CD14-positive monocyte (primary cell): ENCODE results near the gene GLB1L. TPM values are rescaled to one million over a fixed set of nuclear protein-coding genes. Genes with fewer than 3 reads are reported as not detected.

Source experiments
- DNase-seq, 3 donors: peaks; one replicate each; pipeline ENCODE4 v3.0.0-alpha.2; 2011 to 2022
- H2AFZ ChIP-seq: 2 replicates; pipeline ENCODE4 v1.6.0; 2012; ENCODE audit warnings: mild to moderate bottlenecking, low read depth, low read length, inconsistent platforms; ENCODE audit not compliant: insufficient read depth, poor library complexity, severe bottlenecking
- H3K27ac ChIP-seq, 2 donors: 1 replicate in 1 of 2; 2 replicates in 1 of 2; pipeline ENCODE4 v1.5.1; 2012 to 2013; ENCODE audit warnings: low read length in 2 of 2, control low read depth in 1 of 2, inconsistent platforms in 1 of 2, low read depth in 1 of 2, mild to moderate bottlenecking in 1 of 2
- H3K27me3 ChIP-seq, 2 donors: one replicate each; pipeline versions ENCODE4 v1.6.0 to v1.6.1; 2011 to 2013; ENCODE audit warnings: low read length in 2 of 2; ENCODE audit not compliant: control insufficient read depth in 2 of 2, insufficient read depth in 2 of 2
- H3K36me3 ChIP-seq, 2 donors: replicated peaks in 1 of 2; 1 replicate in 1 of 2; 2 replicates in 1 of 2; pipeline versions ENCODE4 v1.5.1 to v1.6.1; 2012 to 2013; ENCODE audit warnings: low read length in 2 of 2, control low read depth in 1 of 2, inconsistent platforms in 1 of 2, mild to moderate bottlenecking in 1 of 2; ENCODE audit not compliant: insufficient read depth in 2 of 2, control insufficient read depth in 1 of 2
- H3K4me1 ChIP-seq, 2 donors: 1 replicate in 1 of 2; 2 replicates in 1 of 2; pipeline versions ENCODE4 v1.5.1 to v1.6.1; 2012 to 2013; ENCODE audit warnings: low read length in 2 of 2, control low read depth in 1 of 2, inconsistent platforms in 1 of 2, mild to moderate bottlenecking in 1 of 2, moderate library complexity in 1 of 2; ENCODE audit not compliant: insufficient read depth in 2 of 2, control insufficient read depth in 1 of 2
- H3K4me2 ChIP-seq: replicated peaks from 2 replicates; pipeline ENCODE3; 2012; ENCODE audit warnings: low read length, moderate library complexity, mild to moderate bottlenecking; ENCODE audit not compliant: poor library complexity, severe bottlenecking; ENCODE audit errors: extremely low read depth
- H3K4me3 ChIP-seq, 3 experiments: fragments of 200-600 bp in 1 of 3; sonication (generic) in 1 of 3; replicated peaks in 1 of 3; 1 replicate in 2 of 3; 2 replicates in 1 of 3; pipeline ENCODE4 v1.5.1; 2011 to 2013; ENCODE audit warnings: low read length in 3 of 3, mild to moderate bottlenecking in 3 of 3, control low read depth in 2 of 3, low read depth in 2 of 3, inconsistent platforms in 1 of 3, moderate library complexity in 1 of 3
- H3K79me2 ChIP-seq: 2 replicates; pipeline ENCODE4 v1.6.0; 2012; ENCODE audit warnings: mild to moderate bottlenecking, control low read depth, inconsistent platforms, low read length, moderate library complexity; ENCODE audit not compliant: insufficient read depth
- H3K9ac ChIP-seq: 2 replicates; pipeline ENCODE4 v1.6.0; 2017; ENCODE audit warnings: low read length, mild to moderate bottlenecking; ENCODE audit not compliant: insufficient read depth, poor library complexity, severe bottlenecking
- H3K9me3 ChIP-seq, 2 donors: replicated peaks in 1 of 2; 1 replicate in 1 of 2; 2 replicates in 1 of 2; pipeline versions ENCODE4 v1.5.1 to v1.6.1; 2012 to 2013; ENCODE audit warnings: low read length in 2 of 2, control low read depth in 1 of 2; ENCODE audit not compliant: control insufficient read depth in 1 of 2, insufficient read depth in 1 of 2
- H4K20me1 ChIP-seq: 2 replicates; pipeline ENCODE4 v1.6.0; 2012; ENCODE audit warnings: mild to moderate bottlenecking, low read length, control low read depth, moderate library complexity; ENCODE audit not compliant: insufficient read depth
- H3K27ac Mint-ChIP-seq, 7 donors: one replicate each; pipeline ENCODE4 v1.8.0; 2020; ENCODE audit warnings: mild to moderate bottlenecking in 7 of 7, mixed read lengths in 7 of 7, moderate library complexity in 6 of 7, inconsistent platforms in 2 of 7
- H3K27me3 Mint-ChIP-seq, 3 donors: one replicate each; pipeline ENCODE4 v1.8.0; 2021 to 2022; ENCODE audit warnings: low read depth in 3 of 3, mild to moderate bottlenecking in 3 of 3, mixed read lengths in 3 of 3, moderate library complexity in 3 of 3, inconsistent platforms in 1 of 3
- H3K36me3 Mint-ChIP-seq, 2 donors: one replicate each; pipeline ENCODE4 v1.8.0; 2020; ENCODE audit warnings: mixed read lengths in 2 of 2, inconsistent platforms in 1 of 2, mild to moderate bottlenecking in 1 of 2
- H3K4me1 Mint-ChIP-seq: one replicate; pipeline ENCODE4 v1.8.0; 2020; ENCODE audit warnings: mild to moderate bottlenecking, mixed read lengths
- H3K4me3 Mint-ChIP-seq, 2 donors: one replicate each; pipeline ENCODE4 v1.8.0; 2020; ENCODE audit warnings: mild to moderate bottlenecking in 2 of 2, mixed read lengths in 2 of 2, moderate library complexity in 1 of 2
- H3K9me3 Mint-ChIP-seq, 7 donors: one replicate each; pipeline ENCODE4 v1.8.0; 2020 to 2022; ENCODE audit warnings: mixed read lengths in 7 of 7, mild to moderate bottlenecking in 6 of 7, moderate library complexity in 6 of 7, inconsistent platforms in 2 of 7
- WGBS: methylation state at CpG from one replicate; pipeline ENCODE4 v1.1.5; 2013; ENCODE audit warnings: missing lambda C conversion rate; ENCODE audit not compliant: insufficient coverage; 5-methylcytosine and 5-hydroxymethylcytosine counted together
- intact Hi-C, 2 donors: fragments of 100-400 bp; cut with micrococcal nuclease; formaldehyde crosslinking; loops; one replicate each; pipeline versions ENCODE4 v1.15.0 to v1.15.1; 2023
- polyA plus RNA-seq, 3 donors: library from polyadenylated mRNA; depleted of rRNA in 1 of 3; unstranded in 2 of 3; stranded (reverse) in 1 of 3; fragments of 300-500 nt in 2 of 3; fragments of >200 nt in 1 of 3; fragmentation: Illumina TruSeq in 2 of 3; gene quantifications; 1 replicate in 2 of 3; 2 replicates in 1 of 3; pipeline ENCODE4 v1.2.3, GENCODE V29; 2012 to 2021
- TF ChIP-seq, protein P1 (sequence below): fragments of 200-600 bp; IDR thresholded peaks from one replicate; pipeline ENCODE4 v1.8.0; 2022; ENCODE audit warnings: antibody characterized with exemption, mild to moderate bottlenecking

Gene GLB1L
- polyA plus RNA-seq, 3 donors = 4.0 to 11.7 (median 7.7) TPM

- Mint-ChIP-seq H3K4me1 (peaks cover 13% of the 10 kb centered on the region), H3K36me3 (peaks cover 72 to 75% of the 10 kb centered on the region in 2 donors), H3K27me3 (no peaks in the 10 kb centered on the region), H3K9me3 (peaks cover 0 to 2% (median 0%) of the 10 kb centered on the region in 7 donors), H3K27ac (no peak overlapping the region), H3K4me3 (no peak overlapping the region)
- H3K9ac ChIP-seq = no peak overlapping the region
- peaks cover 66 to 78% of the 10 kb centered on the region in 2 donors for H3K36me3 ChIP-seq
- H4K20me1 ChIP-seq = peaks cover 4% of the 10 kb centered on the region
- TF ChIP-seq, protein P1, sequence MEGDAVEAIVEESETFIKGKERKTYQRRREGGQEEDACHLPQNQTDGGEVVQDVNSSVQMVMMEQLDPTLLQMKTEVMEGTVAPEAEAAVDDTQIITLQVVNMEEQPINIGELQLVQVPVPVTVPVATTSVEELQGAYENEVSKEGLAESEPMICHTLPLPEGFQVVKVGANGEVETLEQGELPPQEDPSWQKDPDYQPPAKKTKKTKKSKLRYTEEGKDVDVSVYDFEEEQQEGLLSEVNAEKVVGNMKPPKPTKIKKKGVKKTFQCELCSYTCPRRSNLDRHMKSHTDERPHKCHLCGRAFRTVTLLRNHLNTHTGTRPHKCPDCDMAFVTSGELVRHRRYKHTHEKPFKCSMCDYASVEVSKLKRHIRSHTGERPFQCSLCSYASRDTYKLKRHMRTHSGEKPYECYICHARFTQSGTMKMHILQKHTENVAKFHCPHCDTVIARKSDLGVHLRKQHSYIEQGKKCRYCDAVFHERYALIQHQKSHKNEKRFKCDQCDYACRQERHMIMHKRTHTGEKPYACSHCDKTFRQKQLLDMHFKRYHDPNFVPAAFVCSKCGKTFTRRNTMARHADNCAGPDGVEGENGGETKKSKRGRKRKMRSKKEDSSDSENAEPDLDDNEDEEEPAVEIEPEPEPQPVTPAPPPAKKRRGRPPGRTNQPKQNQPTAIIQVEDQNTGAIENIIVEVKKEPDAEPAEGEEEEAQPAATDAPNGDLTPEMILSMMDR = no peak
- intact Hi-C loops = no loop called here
- peaks cover 10 to 11% of the 10 kb centered on the region in 2 donors for H3K4me1 ChIP-seq
- no peak overlapping the region for H2AFZ ChIP-seq
- H3K4me3 ChIP-seq = no peak overlapping the region
- no peaks in the 10 kb centered on the region for H3K27me3 ChIP-seq
- no peak overlapping the region for H3K27ac ChIP-seq
- H3K79me2 ChIP-seq = peaks cover 5% of the 10 kb centered on the region
- DNase-seq = no peak
- 96% methylated on average over 3 of the region's 3 CpGs for WGBS
- no peaks in the 10 kb centered on the region for H3K9me3 ChIP-seq
- H3K4me2 ChIP-seq = no peak overlapping the region
Observed at GRCh38 chr2:219234331-219234730, 10.9 kb downstream of the GLB1L start.

DNA sequence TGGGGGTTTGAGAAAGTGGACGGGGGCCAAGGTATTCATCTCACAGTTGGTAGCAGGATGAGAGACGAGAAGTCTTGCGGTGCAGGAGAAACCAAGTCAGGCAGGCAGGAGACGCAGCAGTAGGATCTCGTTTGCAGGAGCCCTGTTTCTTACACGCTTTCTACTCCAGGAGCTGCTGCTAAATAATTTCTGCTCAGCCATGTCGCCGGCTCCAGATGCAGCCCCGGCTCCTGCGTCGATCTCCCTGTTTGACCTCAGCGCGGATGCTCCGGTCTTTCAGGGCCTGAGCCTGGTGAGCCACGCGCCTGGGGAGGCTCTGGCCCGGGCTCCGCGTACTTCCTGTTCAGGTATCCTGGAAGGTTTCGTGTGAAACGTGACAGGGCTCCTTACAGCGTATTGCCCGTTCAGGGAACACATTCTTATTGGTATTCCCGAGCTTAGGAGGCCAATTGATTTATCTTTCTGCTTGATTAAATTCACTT is 15.1 kb downstream of the GLB1L start:
- intact Hi-C loops = loop anchor here in 1 of 2 donors (2.0 kb wide), 1 partner anchor 19 kb away; no protein-coding TSS in a partner anchor
- H3K9me3 ChIP-seq = no peaks in the 10 kb centered on the region
- H4K20me1 ChIP-seq = peaks cover 45% of the 10 kb centered on the region
- peak overlapping the region; percentile 80 to 89 (median 81) for H3K4me3 ChIP-seq
- Mint-ChIP-seq H3K4me3 (peak overlapping the region; percentile 95 to 98), H3K9me3 (peaks cover 0 to 5% (median 0%) of the 10 kb centered on the region in 7 donors), H3K27ac (peak overlapping the region; percentile 88 to 99 (median 96)), H3K4me1 (peaks cover 45% of the 10 kb centered on the region), H3K27me3 (peaks cover 14 to 22% (median 16%) of the 10 kb centered on the region in 3 donors), H3K36me3 (peaks cover 54 to 63% of the 10 kb centered on the region in 2 donors)
- peak in 2 of 3 donors; percentile 47 to 54 for DNase-seq
- under 1% methylated on average over 24 of the region's 24 CpGs for WGBS
- H3K9ac ChIP-seq = peak overlapping the region; percentile 89
- peak overlapping the region; percentile 96 for H3K4me2 ChIP-seq
- peaks cover 27% of the 10 kb centered on the region for H3K79me2 ChIP-seq
- H3K36me3 ChIP-seq = peaks cover 32 to 48% of the 10 kb centered on the region in 2 donors
- H3K27ac ChIP-seq = peak overlapping the region; percentile 67 to 86
- TF ChIP-seq, protein P1 = no peak
- peak overlapping the region; percentile 82 for H2AFZ ChIP-seq
- H3K27me3 ChIP-seq = peaks cover 0 to 10% of the 10 kb centered on the region in 2 donors
- peaks cover 40 to 42% of the 10 kb centered on the region in 2 donors for H3K4me1 ChIP-seq
